DMS53 (cell line): ENCODE data around the gene SPIN3.
"Not testable (repeated sequence)": the region's sequence is repeated elsewhere in the genome, so short reads cannot be mapped to it uniquely, and the experiment has no call there.

Experiments
- DNase-seq: peaks from one replicate; lab custom pipeline; 2025; lab: John Stamatoyannopoulos, UW

The SPIN3 gene

DNA sequence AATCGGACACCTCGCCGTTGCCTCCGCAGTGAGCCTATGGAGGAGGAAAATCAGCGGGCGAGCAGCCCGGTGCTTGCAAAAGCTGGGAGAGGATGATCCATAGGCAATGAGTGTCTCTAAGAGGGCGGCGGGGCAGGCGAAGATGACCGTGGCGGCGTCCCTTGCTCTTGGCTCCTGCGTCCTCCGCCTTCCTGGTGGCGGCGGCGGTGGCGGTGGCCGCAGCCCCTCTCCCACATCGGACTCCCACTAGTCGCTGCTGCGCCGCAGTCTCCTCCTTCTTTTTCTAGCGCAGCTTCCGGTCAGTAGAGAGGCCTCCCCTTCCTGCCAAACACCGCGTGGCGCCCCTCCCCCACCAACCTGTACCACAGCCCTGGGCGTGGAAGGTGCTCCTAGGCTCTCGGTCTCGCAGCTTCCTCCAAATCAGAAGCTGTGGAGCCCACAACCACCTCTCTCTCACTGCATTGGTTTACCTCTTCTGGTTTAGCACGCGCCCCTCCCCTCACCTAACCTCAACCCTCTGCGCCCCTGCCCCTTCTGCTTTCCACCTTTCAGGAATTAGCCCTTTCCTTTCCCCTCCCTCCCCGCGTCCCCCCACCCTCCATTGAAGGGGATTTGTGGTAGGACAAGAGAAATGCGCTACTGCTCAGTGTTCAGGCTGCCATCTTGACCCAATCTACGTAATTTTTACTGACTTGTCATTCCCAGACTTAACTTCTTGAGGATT is at the start of gene SPIN3:
SPIN3 (minus strand) TSS at position 271 of the 724 bp plus-strand sequence. CDS start 594 bp downstream, outside the sequence.
- DNase-seq = peak; percentile 96

DNA sequence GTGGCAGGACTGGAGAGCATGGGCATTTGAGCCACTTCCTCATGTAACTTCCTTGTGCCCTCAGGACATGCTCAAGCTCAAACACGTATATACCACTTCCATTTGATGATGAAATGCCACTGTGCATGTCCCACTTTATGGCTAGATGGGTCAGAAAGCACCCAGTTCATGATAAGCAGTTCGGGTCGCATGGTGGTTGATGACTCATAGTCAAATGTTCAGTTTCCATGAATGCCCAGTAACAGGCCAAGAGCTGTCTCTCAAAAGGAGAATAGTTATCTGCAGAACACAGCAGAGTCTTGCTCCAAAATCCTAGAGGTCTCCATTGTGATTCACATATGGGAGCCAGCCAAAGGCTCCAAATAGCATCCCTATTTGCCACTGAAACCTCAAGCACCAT is 48.9 kb upstream of the SPIN3 start:
- no peak for DNase-seq

DNA sequence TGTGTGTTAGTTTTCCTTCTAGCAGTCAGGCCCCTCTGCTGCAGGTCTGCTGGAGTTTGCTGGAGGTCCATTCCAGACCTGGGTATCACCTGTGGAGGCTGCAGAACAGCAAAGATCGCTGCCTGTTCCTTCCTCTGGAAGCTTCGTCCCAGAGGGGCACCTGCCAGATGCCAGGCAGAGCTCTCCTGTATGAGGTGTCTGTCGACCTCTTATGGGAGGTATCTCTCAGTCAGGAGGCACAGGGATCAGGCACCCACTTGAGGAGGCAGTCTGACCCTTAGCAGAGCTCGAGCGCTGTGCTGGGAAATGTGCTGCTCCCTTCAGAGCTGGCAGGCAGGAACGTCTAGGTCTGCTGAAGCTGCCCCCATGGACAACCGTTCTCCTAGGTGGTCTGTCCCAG is 41.9 kb upstream of the SPIN3 start:
- DNase-seq = not testable (repeated sequence)

GRCh38 chrX:56994375-56995270 is 718 bp downstream of the SPIN3 start:
- DNase-seq = no peak

DNA sequence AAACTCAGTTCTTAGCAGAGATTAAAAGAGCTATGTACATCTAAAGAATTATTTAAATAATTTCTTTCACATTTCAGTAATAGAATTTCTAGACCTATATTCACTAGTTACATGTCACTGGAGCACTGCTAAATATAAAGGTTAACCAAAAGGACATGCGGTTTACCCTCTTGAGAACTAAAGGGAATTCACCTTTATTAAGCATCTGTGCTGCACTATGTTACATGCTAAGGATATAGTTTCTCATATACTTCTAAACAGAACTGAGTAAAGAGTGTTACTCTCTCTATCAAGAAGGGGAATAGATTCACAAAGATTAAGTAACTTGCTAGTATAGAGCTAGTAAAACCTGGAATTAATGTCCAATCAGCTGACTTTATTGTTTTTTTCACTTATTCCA is 7.6 kb downstream of the SPIN3 start:
- no peak for DNase-seq

DNA sequence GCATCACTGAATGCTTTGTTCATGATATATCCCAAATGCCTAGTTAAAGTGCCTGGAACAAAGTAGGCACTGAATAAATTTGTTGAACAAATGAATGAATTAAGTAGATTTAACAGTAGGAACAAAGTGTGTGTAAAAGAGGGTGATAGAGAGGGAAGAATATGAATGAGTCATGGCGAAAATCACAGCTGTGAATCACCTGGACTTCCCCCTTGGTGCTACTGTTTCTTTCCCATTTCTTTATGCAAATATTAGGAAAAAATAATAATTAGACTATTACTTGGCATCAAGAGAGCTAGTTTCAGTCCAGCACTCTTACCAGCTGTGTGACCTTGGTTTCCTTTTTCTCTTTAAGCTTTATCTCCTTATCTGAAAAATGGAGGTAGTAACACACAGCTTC is 9.2 kb downstream of the SPIN3 start:
- no peak for DNase-seq

- DNase-seq = peak; percentile 72
Measured at GRCh38 chrX:56978172-56978571, 17.2 kb downstream of the SPIN3 start.

GRCh38 chrX:56975611-56976010 is 19.7 kb downstream of the SPIN3 start:
- DNase-seq = peak; percentile 5

DNA sequence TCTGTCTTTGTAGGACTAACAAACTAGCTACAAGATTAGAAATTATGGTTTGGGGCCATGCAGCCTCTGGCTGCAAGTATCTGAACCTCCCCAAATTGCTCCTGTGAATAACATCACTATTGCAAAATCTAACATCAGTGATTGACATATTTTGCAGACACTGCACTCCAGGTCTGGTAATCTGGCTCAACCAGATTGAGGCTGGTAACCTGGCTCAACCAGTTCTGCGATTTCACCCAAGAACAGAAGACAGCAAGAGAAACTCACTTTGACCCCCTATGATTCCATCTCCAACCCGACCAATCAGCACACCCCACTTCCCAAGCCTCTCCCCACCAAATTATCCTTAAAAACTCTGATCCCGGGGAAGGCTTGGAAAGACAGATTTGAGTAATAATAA is 20.9 kb downstream of the SPIN3 start:
- no peak for DNase-seq

DNA sequence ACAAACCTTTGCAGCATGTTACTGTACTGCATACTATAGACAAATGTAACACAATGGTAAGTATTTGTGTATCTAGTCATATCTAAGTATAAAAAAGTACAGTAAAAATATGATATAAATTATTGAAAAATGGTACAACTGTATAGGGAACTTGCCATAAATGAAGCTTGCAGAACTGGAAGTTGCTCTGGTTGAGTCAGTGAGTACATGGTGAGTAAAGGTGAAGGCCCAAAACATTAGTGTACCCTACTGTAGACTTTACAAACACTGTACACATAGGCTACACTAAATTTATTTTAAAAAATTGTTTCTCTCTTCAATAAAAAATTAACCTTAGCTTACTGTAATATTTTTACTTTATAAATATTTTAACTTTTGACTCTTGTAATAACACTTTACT is 25.8 kb downstream of the SPIN3 start:
- DNase-seq = no peak

DNA sequence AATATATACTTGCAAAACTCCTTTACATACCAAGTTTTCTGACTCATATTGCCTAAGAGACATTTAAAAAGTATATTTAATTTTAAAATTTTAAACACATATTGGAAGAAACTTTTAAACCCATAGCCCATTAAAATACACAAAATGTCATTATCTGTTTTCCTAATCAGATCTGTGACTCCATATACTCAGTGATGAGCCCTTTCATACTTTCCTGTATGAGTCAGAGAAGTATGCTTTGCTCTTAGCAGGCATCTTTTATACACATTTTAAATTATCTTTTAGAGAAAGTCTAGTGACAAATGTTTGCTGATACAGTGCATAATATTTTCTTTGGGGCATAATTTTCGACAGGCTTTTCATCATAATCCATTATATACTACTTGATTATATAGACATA is 26.4 kb downstream of the SPIN3 start:
- DNase-seq = no peak

- DNase-seq = no peak
Measured at GRCh38 chrX:56963377-56963776, 32.0 kb downstream of the SPIN3 start.

DNA sequence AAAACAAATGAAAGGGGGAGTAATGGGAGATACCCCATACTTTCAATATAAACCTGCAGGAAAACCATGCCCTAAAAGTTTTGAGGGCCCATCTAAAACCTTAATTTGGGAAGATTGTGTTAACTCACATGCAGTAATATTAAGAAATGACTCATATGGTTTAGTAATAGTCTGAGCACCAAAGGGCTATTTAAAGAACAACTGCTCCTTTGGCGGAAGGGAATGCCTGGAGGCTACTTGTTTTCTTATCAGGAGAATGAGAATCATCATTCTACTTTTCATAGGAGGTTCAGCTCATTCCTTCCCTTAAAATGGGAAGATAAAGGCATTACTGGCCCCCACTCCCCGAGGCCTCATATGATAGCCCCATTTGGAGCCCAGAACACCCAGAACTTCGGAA is 47.6 kb downstream of the SPIN3 start:
- DNase-seq = no peak

GRCh38 chrX:56946201-56946600 is 49.1 kb downstream of the SPIN3 start:
- peak; percentile 79 for DNase-seq

DNA sequence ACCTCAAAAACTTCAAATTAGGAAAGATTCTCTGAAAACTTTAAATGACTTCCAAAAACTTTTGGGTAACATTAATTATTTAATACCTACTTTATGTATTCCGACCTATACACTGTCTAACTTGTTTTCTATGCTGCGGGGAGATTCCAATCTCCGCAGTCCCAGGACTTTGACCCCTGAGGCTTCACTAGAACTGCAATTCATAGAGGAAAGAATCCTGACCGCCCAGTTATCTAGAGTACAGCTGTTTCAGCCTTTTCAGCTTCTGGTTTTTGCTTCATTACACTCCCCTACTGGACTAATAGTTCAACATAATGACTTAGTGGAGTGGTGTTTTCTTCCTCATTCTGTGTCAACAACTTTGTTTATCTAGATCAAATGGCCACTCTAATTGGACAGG is 50.1 kb downstream of the SPIN3 start:
- DNase-seq = not testable (repeated sequence)

DNA sequence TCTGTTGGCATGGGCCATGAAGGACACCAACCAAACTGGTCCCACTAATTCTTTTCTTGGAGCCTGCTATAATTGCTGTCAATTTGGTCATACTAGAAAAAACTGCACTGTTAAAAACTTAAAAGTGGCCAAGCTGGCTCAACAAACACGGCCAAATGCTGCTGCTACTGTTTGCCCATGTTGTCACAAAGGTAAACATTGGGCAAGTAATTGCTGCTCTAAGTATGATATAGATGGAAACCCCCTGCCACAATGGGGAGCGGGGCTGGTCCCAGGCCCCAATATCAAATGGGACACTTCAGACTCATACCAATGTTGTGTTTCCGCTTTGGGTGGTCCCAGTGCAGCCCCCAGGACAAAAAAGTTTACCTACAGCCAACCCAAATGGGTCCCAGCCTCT is 52.1 kb downstream of the SPIN3 start:
- DNase-seq = no peak
